A673 (cell line): ENCODE data around the gene C1R.

Source experiments
- CTCF ChIP-seq: fragments of 300-800, 200-600 bp; sonication (generic); conservative IDR thresholded peaks from 2 replicates; pipeline ENCODE4 v1.5.1; 2017; ENCODE audit warnings: low read depth, mild to moderate bottlenecking, antibody characterized with exemption, low read length, moderate library complexity, mixed read lengths
- EZH2 ChIP-seq: fragments of 200-600 bp; sonication (generic); IDR thresholded peaks from 2 replicates; pipeline ENCODE4 v1.6.1; 2017; ENCODE audit warnings: borderline replicate concordance, low read depth, mild to moderate bottlenecking, mixed read lengths, antibody characterized with exemption, low read length; ENCODE audit not compliant: poor library complexity, severe bottlenecking

GRCh38 chr12:7096979-7097378, 4.7 kb upstream of the C1R start:
- TF ChIP-seq CTCF, result no peak
- no peak for TF ChIP-seq EZH2
